ENCODE data around the gene PPIP5K1.

Gene PPIP5K1

DNA sequence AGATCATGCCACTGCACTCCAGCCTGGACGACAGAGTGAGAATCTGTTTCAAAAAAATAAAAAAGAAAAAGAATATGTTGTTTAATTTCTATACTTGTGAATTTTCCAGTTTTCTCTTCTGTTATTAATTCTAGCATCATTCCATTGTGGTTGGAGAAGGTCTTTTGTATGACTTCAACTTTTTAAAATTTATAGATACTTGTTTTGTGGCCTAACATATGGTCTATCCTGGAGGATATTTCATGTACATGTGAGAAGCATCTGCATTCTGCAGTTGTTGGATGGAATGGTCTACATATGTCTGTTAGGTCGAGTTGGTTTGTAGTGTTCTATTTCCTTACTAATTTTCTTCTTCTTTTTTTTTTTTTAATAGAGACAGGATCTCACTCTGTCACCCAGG, 37.0 kb downstream of the PPIP5K1 start:
- no peak for DNase-seq (ENCODE audit: low read depth)
- H3K4me3 ChIP-seq (ENCODE audit: low read length) = no peak overlapping the region
- no peak for TF ChIP-seq CTCF (IDR thresholded peaks at IDR 0.05; ENCODE audit: insufficient read depth, low read depth, low read length, missing control alignments)

DNA sequence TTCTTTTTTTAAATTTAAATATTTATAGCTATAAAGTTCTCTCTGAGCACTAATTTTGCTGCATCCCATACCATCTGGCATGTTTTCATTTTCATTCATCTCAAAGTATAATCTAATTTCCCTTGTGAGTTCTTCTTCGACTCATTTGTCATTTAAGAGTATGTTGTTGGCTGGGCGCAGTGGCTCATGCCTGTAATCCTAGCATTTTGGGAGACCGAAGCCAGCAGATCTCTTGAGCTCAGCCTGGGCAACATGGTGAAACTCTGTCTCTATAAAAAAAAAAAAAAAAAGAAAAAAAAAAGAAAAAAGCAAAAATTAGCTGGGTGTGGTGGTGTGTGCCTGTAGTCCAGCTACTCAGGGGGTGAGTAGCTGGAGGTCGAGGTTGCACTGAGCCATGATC, 37.8 kb downstream of the PPIP5K1 start:
- DNase-seq (ENCODE audit: low read depth) = no peak
- TF ChIP-seq CTCF (IDR thresholded peaks at IDR 0.05; ENCODE audit: insufficient read depth, low read depth, low read length, missing control alignments) = no peak
- no peak overlapping the region for H3K4me3 ChIP-seq (ENCODE audit: low read length)

- no peak overlapping the region for H3K4me3 ChIP-seq (ENCODE audit: low read length)
- DNase-seq (ENCODE audit: low read depth) = no peak
- TF ChIP-seq CTCF (IDR thresholded peaks at IDR 0.05; ENCODE audit: insufficient read depth, low read depth, low read length, missing control alignments) = no peak
Observed at GRCh38 chr15:43550527-43551363, 39.3 kb downstream of the PPIP5K1 start.

DNA sequence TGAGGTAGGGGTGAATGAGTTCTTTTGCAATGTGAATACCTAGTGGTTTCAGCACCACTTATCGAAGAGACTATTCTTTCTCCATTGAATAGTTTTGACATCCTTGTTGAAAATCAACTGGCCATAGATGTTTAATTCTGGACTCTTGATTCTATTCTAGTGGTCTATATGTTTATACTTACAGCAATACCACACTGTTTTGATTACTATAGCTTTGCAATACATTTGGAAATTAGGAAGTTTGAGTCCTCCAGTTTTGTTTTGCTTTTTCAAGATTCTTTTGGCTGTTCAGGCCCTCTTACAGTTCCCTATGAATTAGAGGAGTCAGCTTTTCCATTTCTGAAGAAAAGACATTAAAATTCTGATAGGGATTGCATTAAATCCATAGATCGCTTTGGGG, 42.5 kb downstream of the PPIP5K1 start:
- no peak for TF ChIP-seq CTCF (IDR thresholded peaks at IDR 0.05; ENCODE audit: insufficient read depth, low read depth, low read length, missing control alignments)
- H3K4me3 ChIP-seq (ENCODE audit: low read length) = no peak overlapping the region
- no peak for DNase-seq (ENCODE audit: low read depth)

DNA sequence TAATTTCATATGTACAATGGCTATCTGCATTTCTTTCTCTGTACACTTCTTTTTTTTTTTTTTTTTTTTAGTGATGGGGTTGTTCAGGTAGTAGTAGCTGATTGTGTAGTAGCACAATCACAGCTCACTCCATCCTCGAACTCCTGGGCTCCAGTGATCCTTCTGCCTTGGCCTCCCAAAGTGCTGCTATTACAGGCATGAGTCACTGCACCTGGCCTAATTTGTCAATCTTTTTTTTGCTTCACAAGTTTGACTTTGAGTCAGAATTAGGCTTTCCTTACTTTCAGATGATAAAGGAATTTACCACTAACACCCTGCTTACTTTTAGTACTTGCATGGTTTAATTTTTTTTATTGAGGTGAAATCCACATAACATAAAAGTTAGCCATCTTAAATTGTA, 44.6 kb downstream of the PPIP5K1 start:
- no peak for TF ChIP-seq CTCF (IDR thresholded peaks at IDR 0.05; ENCODE audit: insufficient read depth, low read depth, low read length, missing control alignments)
- H3K4me3 ChIP-seq (ENCODE audit: low read length) = no peak overlapping the region
- no peak for DNase-seq (ENCODE audit: low read depth)

- DNase-seq (ENCODE audit: low read depth) = no peak
Observed at GRCh38 chr15:43544266-43544665, 45.7 kb downstream of the PPIP5K1 start.

More at GRCh38 chr15:43544266-43544665, 45.7 kb downstream of the PPIP5K1 start:
- no peak overlapping the region for H3K4me3 ChIP-seq (ENCODE audit: low read length)
- TF ChIP-seq CTCF (IDR thresholded peaks at IDR 0.05; ENCODE audit: insufficient read depth, low read depth, low read length, missing control alignments) = no peak
